HepG2 (cell line): ENCODE measurements around the gene HELZ2. TPM values are rescaled to one million over a fixed set of nuclear protein-coding genes. Genes with fewer than 3 reads are reported as not detected.

Source experiments
- DMTF1 ChIP-seq: sonication (generic); formaldehyde crosslinking; IDR thresholded peaks from 2 replicates; pipeline ENCODE4 v1.4.0; 2020; ENCODE audit warnings: mild to moderate bottlenecking, missing genetic modification reagents
- ELK4 ChIP-seq: sonication (generic); formaldehyde crosslinking; IDR thresholded peaks from 2 replicates; pipeline ENCODE4 v1.9.0; 2021; ENCODE audit warnings: missing genetic modification reagents, borderline replicate concordance
- FLYWCH1 ChIP-seq: sonication (generic); formaldehyde crosslinking; IDR thresholded peaks from 2 replicates; pipeline ENCODE4 v1.8.1; 2023; ENCODE audit warnings: mild to moderate bottlenecking, missing genetic modification reagents
- FOSL1 ChIP-seq: sonication (generic); formaldehyde crosslinking; IDR thresholded peaks from 2 replicates; pipeline ENCODE4 v1.9.0; 2021; ENCODE audit warnings: missing genetic modification reagents, borderline replicate concordance
- HDAC1 ChIP-seq: sonication (generic); formaldehyde crosslinking; IDR thresholded peaks from 2 replicates; pipeline ENCODE4 v1.5.1; 2020; ENCODE audit warnings: mild to moderate bottlenecking, missing genetic modification reagents
- HMG20B ChIP-seq: conservative IDR thresholded peaks from 2 replicates; pipeline ENCODE4 v1.6.1; 2016; ENCODE audit warnings: missing genetic modification reagents, missing compliant biosample characterization
- MXD3 ChIP-seq: IDR thresholded peaks from 2 replicates; pipeline ENCODE4 v1.6.1; 2016; ENCODE audit warnings: mild to moderate bottlenecking, missing biosample characterization, missing genetic modification reagents
- NR2F1 ChIP-seq, 2 experiments: fragments of 450-650 bp in 1 of 2; formaldehyde crosslinking in 1 of 2; IDR thresholded peaks; 2 replicates each; pipeline versions ENCODE4 v1.5.0 to v1.6.1; 2016 to 2020; ENCODE audit warnings: mild to moderate bottlenecking in 1 of 2, missing compliant biosample characterization in 1 of 2, missing genetic modification reagents in 1 of 2, moderate library complexity in 1 of 2
- PAWR ChIP-seq: sonication (generic); formaldehyde crosslinking; IDR thresholded peaks from 2 replicates; pipeline ENCODE4 v1.4.0; 2020; ENCODE audit warnings: missing genetic modification reagents, mild to moderate bottlenecking, borderline replicate concordance
- RNF219 ChIP-seq: sonication (generic); formaldehyde crosslinking; IDR thresholded peaks from 2 replicates; pipeline ENCODE4 v1.5.0; 2020; ENCODE audit warnings: mild to moderate bottlenecking, missing genetic modification reagents
- SOX5 ChIP-seq: IDR thresholded peaks from 2 replicates; pipeline ENCODE4 v1.6.1; 2016; ENCODE audit warnings: borderline replicate concordance
- SP4 ChIP-seq: sonication (generic); formaldehyde crosslinking; IDR thresholded peaks from 2 replicates; pipeline ENCODE4 v1.8.1; 2023; ENCODE audit warnings: mild to moderate bottlenecking, missing genetic modification reagents
- SYNCRIP ChIP-seq: fragments of 200-400 bp; formaldehyde crosslinking; IDR thresholded peaks from 2 replicates; pipeline ENCODE4 v1.6.1; 2018; ENCODE audit warnings: mild to moderate bottlenecking, low read depth, low read length; ENCODE audit not compliant: insufficient read depth
- TFAP4 ChIP-seq: sonication (generic); IDR thresholded peaks from 2 replicates; pipeline ENCODE4 v1.6.1; 2016; ENCODE audit warnings: low read depth, borderline replicate concordance
- TOPORS ChIP-seq: sonication (generic); formaldehyde crosslinking; IDR thresholded peaks from 2 replicates; pipeline ENCODE4 v1.8.0; 2023; ENCODE audit warnings: mild to moderate bottlenecking, missing genetic modification reagents
- UBTF ChIP-seq: sonication (generic); formaldehyde crosslinking; IDR thresholded peaks from 2 replicates; pipeline ENCODE4 v1.4.0; 2020; ENCODE audit warnings: mild to moderate bottlenecking, missing genetic modification reagents
- ZNF354B ChIP-seq: sonication (generic); formaldehyde crosslinking; IDR thresholded peaks from 2 replicates; pipeline ENCODE4 v1.8.0; 2022; ENCODE audit warnings: mild to moderate bottlenecking, missing genetic modification reagents
- ZNF616 ChIP-seq: sonication (generic); formaldehyde crosslinking; IDR thresholded peaks from 2 replicates; pipeline ENCODE4 v1.5.0; 2020; ENCODE audit warnings: low read depth, mild to moderate bottlenecking, missing genetic modification reagents
- ZNF672 ChIP-seq: sonication (generic); formaldehyde crosslinking; IDR thresholded peaks from 2 replicates; pipeline ENCODE4 v1.8.1; 2022; ENCODE audit warnings: missing genetic modification reagents
- polyA plus RNA-seq, 8 experiments: library from polyadenylated mRNA; depleted of rRNA in 3 of 8; stranded (reverse) in 7 of 8; unstranded in 1 of 8; fragments of >200 nt; fragmentation: Illumina TruSeq in 4 of 8; extraction: Trizol in 4 of 8; gene quantifications; 2 replicates each; pipeline versions ENCODE4 v1.2.1 to v1.2.3, GENCODE V29; 2011 to 2016; ENCODE audit warnings: low read depth in 4 of 8, missing spikeins in 1 of 8, mixed read lengths in 1 of 8; ENCODE audit not compliant: insufficient read depth in 1 of 8
- total RNA-seq, 5 experiments: library from RNA; depleted of rRNA; stranded (reverse); fragments of >200 nt; fragmentation: Illumina TruSeq; extraction: Trizol; gene quantifications; 2 replicates each; pipeline ENCODE4 v1.2.3, GENCODE V29; 2016; ENCODE audit warnings: low read depth in 1 of 5

Gene HELZ2
- total and polyA plus RNA-seq, 2 of the 13 experiments (the other 11 are each of a cell fraction or from before 2014, with no cell fraction given) = 9.6 to 10.1 TPM

- TF ChIP-seq MXD3 (peak; percentile 70; the same call in 1 of the 2 replicates), NR2F1 (CRISPR knock-in tag; IDR thresholded peaks at IDR 0.05) (peak in 1 of 2 experiments; percentile 57; a peak in 2 of 4 replicates), HMG20B (CRISPR knock-in tag) (no peak; the same call in 1 of the 2 replicates), ELK4 (CRISPR knock-in tag) (no peak), TOPORS (no peak), PAWR (CRISPR knock-in tag) (no peak), TFAP4 (no peak), ZNF616 (no peak), FOSL1 (CRISPR knock-in tag) (no peak), SP4 (CRISPR knock-in tag) (0 out of 2 replicates have a peak, but pooled peaks have one; percentile 39), SOX5 (peak; percentile 11; the same call in 1 of the 2 replicates), HDAC1 (CRISPR knock-in tag) (peak; percentile 69), ZNF672 (no peak), DMTF1 (no peak), ZNF354B (CRISPR knock-in tag) (no peak), FLYWCH1 (no peak), SYNCRIP (no peak), UBTF (peak; percentile 4; the same call in 1 of the 2 replicates), RNF219 (CRISPR knock-in tag) (no peak)
These were observed 1.0 kb upstream of the HELZ2 start (continued) for GRCh38 chr20:63574829-63575743.
